GM04504 (cell line): ENCODE measurements around the gene STARD9.
"Not testable (repeated sequence)": the region's sequence is repeated elsewhere in the genome, so short reads cannot be mapped to it uniquely, and the experiment has no call there.

Source experiments
- DNase-seq: peaks from one replicate; pipeline ENCODE4 v3.0.0-alpha.2; 2012; ENCODE audit warnings: low read depth

STARD9 gene

DNA sequence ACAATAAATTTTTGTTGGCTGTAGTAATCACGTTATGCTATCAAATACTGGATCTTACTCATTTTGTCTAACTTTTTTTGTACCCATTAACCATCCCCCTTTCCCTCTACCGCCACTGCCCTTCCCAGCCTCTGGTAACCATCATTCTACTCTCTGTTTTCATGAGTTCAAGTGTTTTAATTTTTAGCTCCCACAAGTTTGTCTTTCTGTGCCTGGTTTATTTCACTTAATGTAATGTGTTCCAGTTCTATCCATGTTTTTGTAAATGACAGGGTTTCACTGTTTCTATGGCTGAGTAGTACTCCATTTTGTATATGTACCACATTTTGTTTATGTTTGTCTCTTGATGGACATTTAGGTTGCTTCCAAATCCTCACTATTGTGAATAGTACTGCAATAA lies 52.1 kb downstream of the STARD9 start:
- DNase-seq = no peak

DNA sequence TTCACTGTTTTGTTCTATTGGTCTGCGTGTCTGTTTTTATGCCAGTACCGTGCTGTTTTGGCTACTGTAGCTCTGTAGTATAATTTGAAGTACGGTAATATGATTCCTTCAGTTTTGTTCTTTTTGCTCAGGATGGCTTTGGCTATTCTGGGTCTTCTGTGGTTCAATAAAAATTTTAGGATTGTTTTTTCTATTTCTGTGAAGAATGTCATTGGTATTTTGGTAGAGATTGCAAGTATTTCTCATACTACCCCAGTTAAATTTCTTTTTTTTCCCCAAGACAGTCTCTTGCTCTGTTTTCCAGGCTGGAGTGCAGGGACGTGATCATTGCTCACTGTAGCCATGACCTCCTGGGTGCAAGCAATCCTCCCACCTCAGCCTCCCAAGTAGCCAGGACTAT lies 53.4 kb downstream of the STARD9 start:
- no peak for DNase-seq

DNA sequence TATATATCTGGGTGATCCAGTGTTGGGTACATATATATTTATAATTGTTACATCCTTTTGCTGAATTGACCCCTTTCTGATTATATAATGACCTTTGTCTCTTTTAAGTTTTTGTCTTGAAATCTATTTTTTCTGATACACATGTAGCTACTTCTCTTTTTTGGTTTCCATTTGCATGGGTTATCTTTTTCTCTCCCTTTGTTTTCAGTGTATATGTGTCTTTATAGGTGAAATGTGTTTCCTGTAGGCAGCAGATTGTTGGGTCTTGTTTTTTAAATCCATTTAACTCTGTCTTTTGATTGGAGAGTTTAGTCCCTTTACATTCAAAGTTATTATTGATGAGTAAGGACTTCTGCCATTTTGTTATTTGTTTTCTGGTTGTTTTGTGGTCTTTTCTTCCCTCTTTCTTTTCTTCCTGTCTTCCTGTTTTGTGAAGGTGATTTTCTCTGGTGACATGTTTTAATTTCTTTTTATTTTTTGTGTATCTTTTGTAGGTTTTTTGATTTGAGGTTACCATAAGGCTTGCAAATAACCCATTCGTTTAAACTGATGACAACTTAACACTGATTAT lies 56.8 kb downstream of the STARD9 start:
- no peak for DNase-seq

DNA sequence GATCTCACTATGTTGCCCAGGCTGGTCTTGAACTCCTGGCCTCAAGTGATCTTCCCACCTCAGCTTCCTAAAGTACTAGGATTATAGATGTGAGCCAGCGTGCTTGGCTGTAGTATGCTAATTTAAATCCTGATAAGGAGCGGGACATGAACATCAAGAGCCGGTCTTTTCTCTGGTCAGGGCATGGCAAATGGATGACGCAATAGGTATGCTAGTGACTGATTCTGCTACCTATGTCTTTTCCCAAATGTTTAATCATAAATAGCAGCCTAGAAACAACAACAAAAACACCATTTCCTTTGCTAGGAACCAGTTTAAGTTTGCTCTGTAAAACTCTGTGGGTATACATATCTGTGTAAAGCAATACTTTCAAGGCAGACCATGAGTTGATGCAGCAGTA lies 64.7 kb downstream of the STARD9 start:
- no peak for DNase-seq

DNA sequence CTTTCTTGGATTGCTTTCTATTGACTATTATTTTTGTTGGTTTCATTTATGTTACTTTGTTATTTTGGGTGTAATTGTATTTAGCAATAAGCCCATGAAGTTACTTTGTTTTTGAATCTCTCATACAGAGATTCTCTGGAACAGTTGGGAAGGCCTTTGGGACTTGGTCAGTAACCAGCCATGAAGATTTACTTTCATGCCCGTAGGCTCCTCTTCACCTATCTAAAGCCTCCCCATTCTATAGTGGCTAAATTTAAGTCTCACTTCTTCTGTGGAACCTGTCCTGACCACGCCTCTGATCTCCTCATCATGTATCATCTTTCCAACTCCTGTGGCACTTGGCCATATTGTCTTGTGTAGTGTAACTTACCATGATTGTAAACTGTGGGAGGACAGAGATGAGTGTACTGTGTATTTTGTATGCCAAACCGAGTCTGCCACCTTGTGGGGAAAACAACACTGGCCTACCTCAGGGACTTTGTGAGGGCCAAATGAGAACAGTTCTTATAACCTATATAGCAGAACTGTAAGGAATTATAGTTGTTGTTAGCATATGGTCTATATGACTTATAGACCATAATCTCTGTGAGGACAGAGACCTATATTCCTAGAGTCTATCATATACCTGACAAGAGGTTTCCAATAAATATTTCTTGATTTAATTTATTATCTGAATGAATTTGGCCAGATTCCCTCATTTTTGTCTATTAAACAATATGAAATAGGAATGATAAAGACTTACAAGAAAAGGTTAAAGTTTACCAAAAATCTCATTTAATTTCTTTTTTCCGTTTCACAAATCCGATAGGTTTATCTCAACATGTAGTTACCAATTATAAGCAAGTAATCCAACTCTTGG lies 75.0 kb downstream of the STARD9 start:
- peak; percentile 83 for DNase-seq

DNA sequence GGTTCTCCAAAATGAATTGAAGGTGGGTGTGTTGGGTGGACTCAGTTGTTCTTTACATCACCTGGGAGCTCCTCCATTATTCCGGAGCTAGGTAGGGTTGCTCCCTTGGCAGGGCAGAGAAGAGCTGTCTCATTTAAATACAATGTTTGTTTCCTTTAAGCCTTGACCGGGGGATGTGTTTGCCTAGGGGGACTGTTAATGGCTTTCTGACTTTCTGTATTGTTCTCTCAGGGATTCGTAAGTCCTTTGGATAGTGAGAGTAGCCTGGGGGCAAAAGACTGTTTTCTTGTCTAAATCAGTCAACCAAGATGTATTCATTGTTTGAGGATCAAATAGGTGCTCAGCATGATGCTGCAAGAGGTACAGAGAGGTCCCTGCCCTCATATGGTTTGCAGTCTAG lies 90.4 kb downstream of the STARD9 start:
- no peak for DNase-seq

DNA sequence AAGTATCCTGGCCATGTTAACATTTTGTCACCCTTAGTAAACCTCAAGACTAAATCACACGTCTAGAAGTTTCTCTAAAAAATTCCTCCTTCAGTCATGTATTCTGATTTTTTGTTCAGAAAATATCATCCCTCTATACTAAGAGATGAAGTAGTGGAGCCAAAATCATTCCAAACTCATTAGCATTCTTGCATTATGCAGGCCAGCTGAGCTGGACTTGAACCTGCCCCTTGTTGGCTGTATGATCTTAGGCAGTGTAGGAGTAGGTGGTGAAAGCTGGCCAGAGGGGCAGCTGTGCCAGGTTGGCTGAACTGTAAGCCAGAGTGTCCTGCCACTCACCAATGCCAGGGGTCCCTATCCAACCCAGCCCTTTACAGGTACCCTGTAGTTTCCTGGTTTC lies 92.4 kb downstream of the STARD9 start:
- DNase-seq = no peak

DNA sequence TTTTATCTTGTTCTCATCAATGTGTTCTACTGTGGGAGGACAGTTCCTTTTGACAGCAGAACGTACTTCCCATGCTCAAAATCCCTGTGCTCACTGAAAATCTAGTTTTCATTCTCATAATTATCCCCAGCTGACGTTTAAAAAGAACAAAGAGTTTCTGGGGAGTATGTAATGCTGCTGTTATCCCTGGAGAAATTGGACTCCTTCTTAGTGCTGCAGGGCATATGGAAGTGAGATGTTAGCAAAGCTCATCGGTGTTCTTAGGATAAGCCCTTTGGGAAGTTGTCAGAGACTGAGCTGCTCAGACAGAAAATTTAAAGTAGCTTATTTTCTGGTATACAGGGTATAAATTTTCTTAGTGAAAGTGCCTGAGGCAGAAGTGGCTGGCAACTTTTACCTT lies 95.0 kb downstream of the STARD9 start:
- no peak for DNase-seq

DNA sequence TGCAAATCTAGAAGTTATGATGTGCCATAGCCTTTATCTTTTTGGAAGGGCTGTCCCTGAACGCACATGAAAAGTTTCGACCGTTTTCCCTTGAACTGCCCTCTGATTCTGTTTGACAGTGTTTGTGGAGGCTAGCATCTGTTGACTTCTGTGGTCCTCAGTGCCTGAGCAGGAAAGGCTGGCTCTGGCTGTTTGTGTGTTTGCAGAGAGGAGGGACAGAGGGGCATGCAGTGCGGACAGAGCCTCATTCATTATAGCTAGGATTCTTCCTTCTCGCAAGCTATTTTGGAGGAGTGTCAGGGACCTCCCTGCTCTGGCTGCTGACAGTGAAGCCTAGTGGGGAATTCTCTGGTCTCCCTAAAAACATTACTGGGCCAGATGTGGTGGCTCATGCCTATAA lies 97.0 kb downstream of the STARD9 start:
- no peak for DNase-seq

DNA sequence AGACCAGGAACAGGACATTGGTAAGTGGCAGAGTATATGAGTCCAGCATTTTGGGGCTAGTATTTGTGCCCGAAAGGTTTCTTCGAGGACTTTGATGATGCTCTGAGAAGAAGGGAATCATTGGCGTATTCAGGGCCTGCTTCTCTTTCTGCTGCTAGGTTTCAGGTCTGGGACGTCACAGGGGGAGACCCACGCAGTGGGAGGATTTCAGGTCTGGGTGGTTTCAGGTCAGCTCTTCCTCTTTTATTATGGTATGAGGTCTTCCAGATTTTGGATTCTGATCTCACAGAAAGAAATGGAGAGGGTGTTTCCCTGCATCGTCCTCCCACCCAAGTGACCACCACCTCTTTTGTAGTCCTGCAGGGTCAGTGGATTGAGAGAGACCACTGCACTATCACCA lies 99.1 kb downstream of the STARD9 start:
- DNase-seq = no peak

DNA sequence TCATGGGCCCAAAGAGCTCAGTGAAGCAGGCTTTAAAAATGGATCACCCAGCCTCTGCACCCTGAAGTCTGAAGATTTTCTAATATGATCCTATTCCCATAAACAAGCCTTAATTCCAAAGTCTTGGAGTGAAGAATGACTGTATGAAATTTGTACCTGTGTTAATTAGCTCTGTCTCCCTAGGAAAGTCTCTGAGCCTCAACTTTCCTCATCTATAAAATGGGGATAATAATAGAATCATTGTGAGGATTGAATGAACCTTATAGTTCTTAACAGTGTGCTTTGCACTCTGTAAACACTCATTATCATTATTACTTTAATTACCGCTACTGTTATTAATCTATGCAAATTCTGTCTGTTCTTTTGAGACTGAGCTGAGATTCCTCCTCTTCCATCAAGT lies 99.6 kb downstream of the STARD9 start:
- DNase-seq = no peak

DNA sequence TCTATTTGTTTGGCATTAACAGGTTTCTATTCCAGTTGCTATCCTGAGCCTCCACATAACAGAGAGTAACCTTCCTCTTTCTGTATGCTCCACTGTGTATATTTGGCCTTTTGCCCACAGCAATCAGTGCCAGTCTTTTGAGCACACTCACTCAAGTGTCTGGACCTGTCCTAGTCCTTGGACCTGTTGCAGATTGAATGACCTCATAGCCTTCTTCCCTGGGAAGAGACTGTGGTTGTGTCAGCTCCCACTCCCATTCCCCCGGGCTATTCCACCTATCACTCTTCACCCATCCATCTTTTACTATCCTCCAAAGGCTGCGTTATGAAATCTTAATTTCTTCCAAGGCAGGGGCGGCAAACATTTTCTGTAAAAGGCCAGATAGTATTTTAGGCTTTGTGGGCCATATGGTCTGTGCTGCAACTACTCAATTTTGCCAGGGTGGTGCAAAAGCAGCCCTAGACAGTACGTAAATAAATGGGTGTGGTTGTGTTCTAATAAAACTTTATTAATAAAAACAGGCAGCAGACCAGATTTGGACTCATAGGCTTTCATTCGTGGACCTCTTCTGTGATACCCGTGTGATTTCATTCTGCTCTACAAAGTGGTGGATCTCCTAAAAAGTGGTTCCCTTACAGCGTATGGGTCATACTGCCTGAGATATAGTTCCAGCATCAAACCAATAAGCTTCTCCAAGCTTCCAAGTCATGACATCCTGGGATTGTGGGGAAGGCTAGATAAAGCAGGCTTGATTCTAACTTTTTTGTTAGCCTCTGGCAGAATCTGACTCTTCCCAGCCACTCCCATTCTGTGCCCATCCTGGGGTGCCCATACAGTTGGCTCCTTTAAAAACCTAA lies 104.1 kb downstream of the STARD9 start:
- no peak for DNase-seq

DNA sequence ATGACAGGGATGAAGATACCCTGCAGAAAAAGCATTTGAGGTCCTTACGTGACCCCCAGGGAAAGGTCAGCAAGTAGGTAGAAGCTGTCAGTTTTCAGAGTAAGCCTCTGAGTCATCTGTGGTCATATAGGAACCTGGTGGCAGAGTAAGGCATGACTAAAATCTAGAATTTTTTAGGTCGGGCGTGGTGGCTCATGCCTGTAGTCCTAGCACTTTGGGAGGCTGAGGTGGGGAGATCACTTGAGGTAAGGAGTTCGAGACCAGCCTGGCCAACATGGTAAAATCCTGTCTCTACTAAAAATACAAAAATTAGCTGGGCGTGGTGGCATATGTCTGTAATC lies 104.7 kb downstream of the STARD9 start:
- DNase-seq = not testable (repeated sequence)

DNA sequence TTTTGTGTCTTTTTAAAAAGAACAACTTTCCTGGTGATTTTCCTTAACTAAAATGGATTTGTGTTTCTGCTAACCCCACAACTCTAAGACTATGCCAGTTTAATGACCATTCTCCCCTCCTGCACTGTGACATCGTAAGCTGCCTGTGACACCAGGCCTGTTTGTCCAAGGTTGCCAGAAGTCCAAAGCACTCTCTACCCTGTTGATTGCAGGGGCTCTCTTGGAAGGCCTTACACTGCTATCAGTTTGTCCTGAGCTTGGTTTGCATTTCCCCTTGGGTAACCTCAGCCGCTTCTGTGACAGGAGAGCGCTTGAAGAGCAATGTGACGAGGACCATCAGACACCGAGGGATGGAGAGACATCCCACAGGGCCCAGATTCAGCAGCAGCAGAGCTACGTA lies 105.7 kb downstream of the STARD9 start:
- no peak for DNase-seq

DNA sequence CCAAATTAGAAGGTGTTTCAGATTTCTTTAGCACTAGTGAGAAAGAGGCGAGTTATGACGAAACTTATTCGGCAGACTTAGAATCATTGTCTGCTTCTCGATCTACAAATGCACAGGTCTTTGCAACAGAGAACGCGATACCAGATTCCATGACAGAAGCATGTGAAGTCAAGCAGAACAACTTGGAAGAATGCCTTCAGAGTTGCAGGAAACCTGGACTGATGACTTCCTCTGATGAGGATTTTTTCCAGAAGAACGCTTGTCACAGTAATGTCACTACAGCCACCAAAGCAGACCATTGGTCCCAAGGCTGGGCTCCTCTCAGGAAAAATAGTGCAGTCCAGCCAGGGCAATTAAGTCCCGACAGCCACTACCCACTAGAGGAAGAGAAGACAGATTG lies 110.9 kb downstream of the STARD9 start:
- DNase-seq = no peak

DNA sequence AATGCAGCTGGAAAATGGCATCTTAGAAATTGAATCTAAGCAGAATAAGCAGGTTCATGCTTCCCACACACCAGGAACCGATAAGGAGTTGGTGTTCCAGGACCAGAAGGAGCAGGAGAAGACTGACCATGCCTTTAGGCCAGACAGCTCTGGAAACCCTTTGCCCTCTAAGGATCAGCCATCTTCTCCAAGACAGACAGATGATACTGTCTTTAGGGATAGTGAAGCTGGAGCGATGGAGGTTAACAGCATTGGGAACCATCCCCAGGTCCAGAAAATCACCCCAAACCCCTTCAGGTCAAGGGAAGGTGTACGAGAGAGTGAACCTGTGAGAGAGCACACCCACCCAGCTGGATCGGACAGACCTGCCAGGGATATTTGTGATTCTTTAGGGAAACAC lies 112.3 kb downstream of the STARD9 start:
- no peak for DNase-seq

DNA sequence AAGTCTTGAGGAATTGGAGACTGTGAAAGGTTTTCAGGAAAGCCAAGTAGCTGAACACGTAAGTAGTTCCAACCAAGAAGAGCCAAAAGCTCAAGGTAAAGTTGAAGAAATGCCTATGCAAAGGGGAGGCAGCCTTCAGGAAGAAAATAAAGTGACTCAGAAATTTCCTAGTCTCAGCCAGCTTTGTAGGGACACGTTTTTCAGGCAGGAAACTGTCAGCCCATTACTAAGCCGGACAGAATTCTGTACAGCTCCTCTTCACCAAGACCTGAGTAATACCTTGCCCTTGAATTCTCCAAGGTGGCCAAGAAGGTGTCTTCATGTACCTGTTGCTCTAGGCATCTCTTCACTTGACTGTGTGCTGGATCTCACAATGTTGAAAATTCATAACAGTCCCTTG lies 112.9 kb downstream of the STARD9 start:
- DNase-seq = no peak

DNA sequence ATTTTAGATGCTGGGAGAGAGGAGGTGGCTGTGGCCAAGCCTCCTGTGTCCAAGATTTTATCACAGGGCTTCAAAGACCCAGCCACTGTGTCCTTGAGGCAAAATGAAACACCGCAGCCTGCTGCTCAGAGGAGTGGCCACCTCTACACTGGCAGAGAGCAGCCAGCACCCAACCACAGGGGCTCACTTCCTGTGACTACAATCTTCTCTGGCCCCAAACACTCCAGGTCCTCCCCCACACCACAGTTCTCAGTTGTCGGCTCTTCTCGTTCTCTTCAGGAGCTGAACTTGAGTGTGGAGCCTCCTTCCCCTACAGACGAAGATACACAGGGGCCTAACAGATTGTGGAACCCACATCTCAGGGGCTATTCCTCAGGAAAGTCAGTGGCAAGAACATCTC lies 115.9 kb downstream of the STARD9 start:
- no peak for DNase-seq

DNA sequence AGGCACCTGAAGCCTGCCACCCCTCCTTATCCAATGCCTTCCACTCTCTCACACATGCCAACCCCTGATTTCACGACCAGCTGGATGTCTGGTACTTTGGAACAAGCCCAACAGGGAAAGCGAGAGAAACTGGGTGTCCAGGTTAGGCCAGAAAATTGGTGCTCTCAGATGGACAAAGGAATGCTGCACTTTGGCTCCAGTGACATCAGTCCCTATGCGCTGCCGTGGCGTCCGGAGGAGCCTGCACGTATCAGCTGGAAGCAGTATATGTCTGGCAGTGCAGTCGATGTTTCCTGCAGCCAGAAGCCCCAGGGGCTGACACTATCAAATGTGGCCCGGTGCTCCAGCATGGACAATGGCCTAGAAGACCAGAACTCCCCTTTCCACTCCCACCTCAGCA lies 116.4 kb downstream of the STARD9 start:
- DNase-seq = no peak

DNA sequence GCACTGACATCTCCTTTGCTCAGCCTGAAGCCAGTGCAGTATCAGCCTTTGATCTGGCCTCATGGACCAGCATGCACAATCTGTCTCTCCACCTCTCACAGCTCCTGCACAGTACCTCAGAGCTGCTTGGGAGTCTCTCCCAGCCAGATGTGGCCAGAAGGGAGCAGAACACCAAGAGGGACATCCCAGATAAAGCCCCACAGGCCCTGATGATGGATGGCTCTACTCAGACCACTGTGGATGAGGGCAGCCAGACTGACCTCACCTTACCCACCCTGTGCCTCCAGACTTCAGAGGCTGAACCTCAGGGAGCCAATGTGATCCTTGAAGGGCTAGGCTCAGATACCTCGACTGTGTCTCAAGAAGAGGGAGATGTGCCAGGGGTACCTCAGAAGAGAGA lies 117.1 kb downstream of the STARD9 start:
- DNase-seq = no peak

DNA sequence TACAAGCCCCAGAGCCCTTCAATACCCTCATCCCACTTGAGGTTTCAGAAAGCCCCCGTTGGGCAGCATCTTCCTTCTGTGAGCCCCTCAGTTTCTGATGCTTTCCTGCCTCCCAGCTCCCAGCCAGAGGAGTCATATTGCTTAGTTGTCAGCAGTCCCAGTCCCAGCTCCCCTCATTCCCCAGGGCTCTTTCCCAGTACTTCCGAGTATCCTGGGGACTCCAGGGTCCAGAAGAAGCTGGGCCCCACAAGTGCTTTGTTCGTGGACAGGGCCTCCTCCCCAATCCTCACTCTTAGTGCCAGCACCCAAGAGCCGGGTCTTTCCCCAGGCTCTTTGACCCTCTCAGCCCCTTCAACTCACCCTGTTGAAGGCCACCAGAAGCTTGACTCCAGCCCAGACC lies 117.6 kb downstream of the STARD9 start:
- no peak for DNase-seq

DNA sequence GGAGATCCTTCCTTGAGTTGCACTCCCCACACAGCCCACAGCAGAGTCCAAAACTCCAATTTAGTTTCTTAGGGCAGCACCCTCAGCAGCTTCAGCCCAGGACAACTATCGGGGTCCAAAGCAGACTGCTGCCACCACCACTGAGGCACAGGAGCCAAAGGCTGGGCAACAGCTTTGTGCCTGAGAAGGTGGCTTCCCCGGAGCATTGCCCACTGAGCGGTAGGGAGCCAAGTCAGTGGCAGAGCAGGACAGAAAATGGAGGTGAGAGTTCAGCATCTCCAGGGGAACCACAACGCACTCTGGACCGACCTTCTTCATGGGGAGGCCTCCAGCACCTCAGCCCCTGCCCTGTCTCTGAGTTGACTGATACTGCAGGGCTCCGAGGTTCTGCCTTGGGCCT lies 118.1 kb downstream of the STARD9 start:
- DNase-seq = no peak

DNA sequence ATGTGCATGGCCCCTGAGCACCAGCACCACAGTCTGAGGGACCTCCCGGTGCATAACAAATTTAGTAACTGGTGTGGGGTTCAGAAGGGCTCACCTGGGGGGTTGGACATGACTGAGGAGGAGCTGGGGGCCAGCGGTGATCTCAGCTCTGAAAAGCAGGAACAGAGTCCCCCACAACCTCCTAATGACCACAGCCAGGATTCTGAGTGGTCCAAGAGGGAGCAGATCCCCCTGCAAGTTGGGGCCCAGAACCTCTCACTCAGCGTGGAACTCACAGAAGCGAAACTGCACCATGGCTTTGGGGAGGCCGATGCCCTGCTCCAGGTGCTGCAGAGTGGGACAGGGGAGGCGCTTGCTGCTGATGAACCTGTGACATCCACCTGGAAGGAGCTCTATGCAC lies 118.5 kb downstream of the STARD9 start:
- DNase-seq = no peak
